HepG2 (cell line): Measurements from ENCODE around the gene IGF2. TPM values are rescaled to one million over a fixed set of nuclear protein-coding genes. Genes with fewer than 3 reads are reported as not detected.
A peak's percentile ranks its signal among the peaks of the same experiment; 100 is the strongest.

Experiments
- AHDC1 ChIP-seq: sonication (generic); formaldehyde crosslinking; IDR thresholded peaks from 2 replicates; pipeline ENCODE4 v1.5.1; 2020; ENCODE audit warnings: mild to moderate bottlenecking, missing genetic modification reagents, borderline replicate concordance
- AKAP8 ChIP-seq: sonication (generic); formaldehyde crosslinking; IDR thresholded peaks from 2 replicates; pipeline ENCODE4 v1.5.1; 2020; ENCODE audit warnings: mild to moderate bottlenecking, missing genetic modification reagents
- ATF7 ChIP-seq, 2 experiments: fragments of 450-650 bp in 1 of 2; sonication (generic) in 1 of 2; formaldehyde crosslinking in 1 of 2; IDR thresholded peaks; 2 replicates each; pipeline versions ENCODE4 v1.4.0 to v1.6.1; 2016 to 2020; ENCODE audit warnings: antibody characterized with exemption in 1 of 2, mild to moderate bottlenecking in 1 of 2, missing genetic modification reagents in 1 of 2
- DZIP1 ChIP-seq: sonication (generic); formaldehyde crosslinking; IDR thresholded peaks from 2 replicates; pipeline ENCODE4 v1.5.0; 2020; ENCODE audit warnings: mild to moderate bottlenecking, missing genetic modification reagents
- SALL1 ChIP-seq: sonication (generic); formaldehyde crosslinking; IDR thresholded peaks from 2 replicates; pipeline ENCODE4 v1.8.0; 2022; ENCODE audit warnings: mild to moderate bottlenecking, missing genetic modification reagents
- SP4 ChIP-seq: sonication (generic); formaldehyde crosslinking; IDR thresholded peaks from 2 replicates; pipeline ENCODE4 v1.8.1; 2023; ENCODE audit warnings: mild to moderate bottlenecking, missing genetic modification reagents
- TCF12 ChIP-seq, 2 experiments: fragments of 450-650 bp in 1 of 2; sonication (generic) in 1 of 2; formaldehyde crosslinking in 1 of 2; IDR thresholded peaks; 2 replicates each; pipeline versions ENCODE4 v1.6.1 to v1.8.0; 2017 to 2022; ENCODE audit warnings: antibody characterized with exemption in 1 of 2, mild to moderate bottlenecking in 1 of 2, missing genetic modification reagents in 1 of 2, moderate library complexity in 1 of 2
- TGIF2 ChIP-seq: IDR thresholded peaks from 2 replicates; pipeline ENCODE4 v1.6.1; 2016; ENCODE audit warnings: control low read depth, missing compliant biosample characterization
- USF2 ChIP-seq, 2 experiments: sonication (generic) in 1 of 2; formaldehyde crosslinking in 1 of 2; IDR thresholded peaks; 2 replicates each; pipeline versions ENCODE4 v1.5.1 to v1.6.1; 2011 to 2020; ENCODE audit warnings: borderline replicate concordance in 1 of 2, low read depth in 1 of 2, low read length in 1 of 2, mild to moderate bottlenecking in 1 of 2, missing genetic modification reagents in 1 of 2, moderate library complexity in 1 of 2
- WIZ ChIP-seq: sonication (generic); formaldehyde crosslinking; IDR thresholded peaks from 2 replicates; pipeline ENCODE4 v1.5.1; 2020; ENCODE audit warnings: mild to moderate bottlenecking, missing genetic modification reagents
- ZNF160 ChIP-seq: sonication (generic); formaldehyde crosslinking; IDR thresholded peaks from 2 replicates; pipeline ENCODE4 v1.8.0; 2022; ENCODE audit warnings: mild to moderate bottlenecking, inconsistent platforms, missing genetic modification reagents
- ZNF557 ChIP-seq: sonication (generic); formaldehyde crosslinking; IDR thresholded peaks from 2 replicates; pipeline ENCODE4 v1.4.0; 2020; ENCODE audit warnings: missing genetic modification reagents
- ZNF558 ChIP-seq: sonication (generic); formaldehyde crosslinking; IDR thresholded peaks from 2 replicates; pipeline ENCODE4 v1.9.0; 2022; ENCODE audit warnings: mild to moderate bottlenecking, missing genetic modification reagents, borderline replicate concordance
- ZNF672 ChIP-seq: sonication (generic); formaldehyde crosslinking; IDR thresholded peaks from 2 replicates; pipeline ENCODE4 v1.8.1; 2022; ENCODE audit warnings: missing genetic modification reagents
- ZNF784 ChIP-seq: sonication (generic); formaldehyde crosslinking; IDR thresholded peaks from 2 replicates; pipeline ENCODE4 v1.5.1; 2020; ENCODE audit warnings: missing genetic modification reagents, mild to moderate bottlenecking, borderline replicate concordance
- polyA plus RNA-seq, 8 experiments: library from polyadenylated mRNA; depleted of rRNA in 3 of 8; stranded (reverse) in 7 of 8; unstranded in 1 of 8; fragments of >200 nt; fragmentation: Illumina TruSeq in 4 of 8; extraction: Trizol in 4 of 8; gene quantifications; 2 replicates each; pipeline versions ENCODE4 v1.2.1 to v1.2.3, GENCODE V29; 2011 to 2016; ENCODE audit warnings: low read depth in 4 of 8, missing spikeins in 1 of 8, mixed read lengths in 1 of 8; ENCODE audit not compliant: insufficient read depth in 1 of 8
- total RNA-seq, 5 experiments: library from RNA; depleted of rRNA; stranded (reverse); fragments of >200 nt; fragmentation: Illumina TruSeq; extraction: Trizol; gene quantifications; 2 replicates each; pipeline ENCODE4 v1.2.3, GENCODE V29; 2016; ENCODE audit warnings: low read depth in 1 of 5

The IGF2 gene
- total and polyA plus RNA-seq, 2 of the 13 experiments (the other 11 are each of a cell fraction or from before 2014, with no cell fraction given), result 79.1 to 254 TPM

- peak; percentile 94 for TF ChIP-seq AKAP8 (CRISPR knock-in tag)
- TF ChIP-seq ATF7 (IDR thresholded peaks at IDR 0.05), result 0 out of 2 replicates have a peak, but pooled peaks have one; percentile 16
- no peak for TF ChIP-seq ATF7 (CRISPR knock-in tag; IDR thresholded peaks at IDR 0.05)
- peak; percentile 50 for TF ChIP-seq SP4 (CRISPR knock-in tag)
- peak; percentile 71 for TF ChIP-seq ZNF558
- peak; percentile 16; the same call in 1 of the 2 replicates for TF ChIP-seq TGIF2 (CRISPR knock-in tag)
- peak; percentile 82 for TF ChIP-seq DZIP1 (CRISPR knock-in tag)
- TF ChIP-seq WIZ (CRISPR knock-in tag), result 0 out of 2 replicates have a peak, but pooled peaks have one; percentile 3
- peak; percentile 78 for TF ChIP-seq ZNF784 (CRISPR knock-in tag)
- TF ChIP-seq AHDC1 (CRISPR knock-in tag), result 0 out of 2 replicates have a peak, but pooled peaks have one; percentile 47
- TF ChIP-seq TCF12 (IDR thresholded peaks at IDR 0.05), result no peak
- TF ChIP-seq TCF12 (CRISPR knock-in tag; IDR thresholded peaks at IDR 0.05), result no peak
- peak; percentile 93; the same call in 1 of the 2 replicates for TF ChIP-seq ZNF672
- TF ChIP-seq SALL1 (CRISPR knock-in tag), result peak; percentile 74; the same call in 1 of the 2 replicates
- TF ChIP-seq ZNF160 (CRISPR knock-in tag), result peak; percentile 60; the same call in 1 of the 2 replicates
- TF ChIP-seq ZNF557 (CRISPR knock-in tag), result no peak
- TF ChIP-seq USF2 (IDR thresholded peaks at IDR 0.05; ENCODE audit: low read depth, low read length), result no peak
- no peak for TF ChIP-seq USF2 (CRISPR knock-in tag; IDR thresholded peaks at IDR 0.05; ENCODE audit: borderline replicate concordance)
Observed at GRCh38 chr11:2131371-2132236, 7.6 kb downstream of the IGF2 start (continued).
